HUDEP-2 (cell line): Measurements from ENCODE around the gene ACO1.

Experiments
- DNase-seq, 76 experiments: peaks; one replicate each; lab custom pipeline; 2025; ENCODE audit not compliant: unreplicated experiment in 76 of 76; lab: John Stamatoyannopoulos, UW

Gene ACO1

GRCh38 chr9:32413424-32413823 is 29.0 kb downstream of the ACO1 start:
- DNase-seq, result no peak

GRCh38 chr9:32414856-32415255 is 30.4 kb downstream of the ACO1 start:
- no peak for DNase-seq

GRCh38 chr9:32419921-32420320 is 35.5 kb downstream of the ACO1 start:
- no peak for DNase-seq

GRCh38 chr9:32422237-32422806 is 37.9 kb downstream of the ACO1 start:
- DNase-seq, result no peak

GRCh38 chr9:32423371-32423770 is 38.9 kb downstream of the ACO1 start:
- no peak for DNase-seq

- no peak for DNase-seq
Measured at GRCh38 chr9:32424616-32425015, 40.2 kb downstream of the ACO1 start.

GRCh38 chr9:32426278-32426939 is 42.0 kb downstream of the ACO1 start:
- peak in 6 of 76 experiments; percentile 3 to 10 (median 6) for DNase-seq

GRCh38 chr9:32427111-32427873 is 42.8 kb downstream of the ACO1 start:
- peak in 34 of 76 experiments; percentile 1 to 73 (median 22) for DNase-seq

GRCh38 chr9:32430720-32431119 is 46.3 kb downstream of the ACO1 start:
- DNase-seq, result no peak

- no peak for DNase-seq
Measured at GRCh38 chr9:32431196-32431595, 46.8 kb downstream of the ACO1 start.

- peak in 43 of 76 experiments; percentile 1 to 50 (median 17) for DNase-seq
Measured at GRCh38 chr9:32431940-32432555, 47.6 kb downstream of the ACO1 start.

GRCh38 chr9:32434892-32435291 is 50.4 kb downstream of the ACO1 start:
- DNase-seq, result no peak

GRCh38 chr9:32441678-32442077 is 57.2 kb downstream of the ACO1 start:
- DNase-seq, result no peak

- DNase-seq, result no peak
Measured at GRCh38 chr9:32442433-32442832, 58.0 kb downstream of the ACO1 start.

GRCh38 chr9:32449969-32450368 is 65.5 kb downstream of the ACO1 start:
- no peak for DNase-seq

GRCh38 chr9:32454280-32454679 is 69.8 kb downstream of the ACO1 start:
- no peak for DNase-seq

- DNase-seq, result no peak
Measured at GRCh38 chr9:32455738-32456137, 71.3 kb downstream of the ACO1 start.

GRCh38 chr9:32456564-32456963 is 72.1 kb downstream of the ACO1 start:
- no peak for DNase-seq

GRCh38 chr9:32463500-32464293 is 79.3 kb downstream of the ACO1 start:
- DNase-seq, result no peak

- DNase-seq, result no peak
Measured at GRCh38 chr9:32468740-32469139, 84.3 kb downstream of the ACO1 start.

GRCh38 chr9:32472344-32472743 is 87.9 kb downstream of the ACO1 start:
- DNase-seq, result no peak
